SKM-1 (cell line): ENCODE results near the gene EVX2.
A peak's percentile ranks its signal among the peaks of the same experiment; 100 is the strongest.

ENCODE experiments used
- DNase-seq: peaks from one replicate; lab custom pipeline; 2025; ENCODE audit not compliant: unreplicated experiment; lab: John Stamatoyannopoulos, UW

EVX2 gene

GRCh38 chr2:176083796-176084261 lies at the start of gene EVX2:
Gene EVX2 (minus strand): TSS chr2:176083962. CDS start chr2:176083776, 186 bp downstream.
- no peak for DNase-seq

- DNase-seq, result no peak
Measured at GRCh38 chr2:176133389-176133788, 49.6 kb upstream of the EVX2 start.

GRCh38 chr2:176132205-176133171 lies 48.7 kb upstream of the EVX2 start:
- DNase-seq, result no peak

- no peak for DNase-seq
Measured at GRCh38 chr2:176131848-176132158, 48.0 kb upstream of the EVX2 start.

GRCh38 chr2:176130957-176131847 lies 47.4 kb upstream of the EVX2 start:
- no peak for DNase-seq

GRCh38 chr2:176130147-176130956 lies 46.6 kb upstream of the EVX2 start:
- no peak for DNase-seq

- DNase-seq, result no peak
Measured at GRCh38 chr2:176129813-176130146, 46.0 kb upstream of the EVX2 start.

GRCh38 chr2:176128982-176129796 lies 45.4 kb upstream of the EVX2 start, which contains the start of gene HOXD8:
Gene HOXD8 (plus strand): TSS chr2:176129705. CDS start chr2:176130367, 662 bp downstream.
- no peak for DNase-seq

- DNase-seq, result no peak
Measured at GRCh38 chr2:176128172-176128981, 44.6 kb upstream of the EVX2 start.

GRCh38 chr2:176127774-176128072 lies 44.0 kb upstream of the EVX2 start:
- DNase-seq, result no peak

- DNase-seq, result peak; percentile 42
Measured at GRCh38 chr2:176126929-176127773, 43.4 kb upstream of the EVX2 start.

GRCh38 chr2:176125772-176126054 lies 42.0 kb upstream of the EVX2 start:
- no peak for DNase-seq

- DNase-seq, result no peak
Measured at GRCh38 chr2:176124947-176125771, 41.4 kb upstream of the EVX2 start.

- DNase-seq, result no peak
Measured at GRCh38 chr2:176124110-176124946, 40.6 kb upstream of the EVX2 start.

GRCh38 chr2:176123411-176124109 lies 39.8 kb upstream of the EVX2 start:
- DNase-seq, result no peak

- DNase-seq, result no peak
Measured at GRCh38 chr2:176122683-176123410, 39.1 kb upstream of the EVX2 start, which contains the start of gene HOXD9. Gene HOXD9 (plus strand): TSS chr2:176122719. CDS start chr2:176122769, 50 bp downstream.
